Measurements from ENCODE around the gene CHN2.

DNA sequence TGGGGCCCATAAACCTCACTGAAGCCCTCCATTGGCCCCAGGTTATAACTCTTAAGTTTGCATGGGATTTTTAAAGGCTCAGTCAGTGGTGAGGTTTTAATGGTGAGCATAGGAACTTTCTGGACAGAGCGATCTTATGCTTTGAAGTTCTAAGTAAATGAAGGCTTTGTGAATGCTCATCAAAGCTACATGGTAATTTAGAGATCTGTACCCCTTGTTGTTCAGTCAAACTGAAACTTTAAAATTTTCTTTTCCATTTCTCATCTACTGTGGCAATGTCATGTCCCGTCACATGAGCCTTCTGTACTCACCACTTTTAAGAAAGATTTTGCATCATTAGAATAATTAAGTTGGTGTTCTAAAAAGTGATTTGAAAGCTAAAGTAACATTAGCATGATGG, 39.9 kb downstream of the CHN2 start:
- no peak for TF ChIP-seq POLR2A (IDR thresholded peaks at IDR 0.05; ENCODE audit: low read depth)
- TF ChIP-seq, protein P1, sequence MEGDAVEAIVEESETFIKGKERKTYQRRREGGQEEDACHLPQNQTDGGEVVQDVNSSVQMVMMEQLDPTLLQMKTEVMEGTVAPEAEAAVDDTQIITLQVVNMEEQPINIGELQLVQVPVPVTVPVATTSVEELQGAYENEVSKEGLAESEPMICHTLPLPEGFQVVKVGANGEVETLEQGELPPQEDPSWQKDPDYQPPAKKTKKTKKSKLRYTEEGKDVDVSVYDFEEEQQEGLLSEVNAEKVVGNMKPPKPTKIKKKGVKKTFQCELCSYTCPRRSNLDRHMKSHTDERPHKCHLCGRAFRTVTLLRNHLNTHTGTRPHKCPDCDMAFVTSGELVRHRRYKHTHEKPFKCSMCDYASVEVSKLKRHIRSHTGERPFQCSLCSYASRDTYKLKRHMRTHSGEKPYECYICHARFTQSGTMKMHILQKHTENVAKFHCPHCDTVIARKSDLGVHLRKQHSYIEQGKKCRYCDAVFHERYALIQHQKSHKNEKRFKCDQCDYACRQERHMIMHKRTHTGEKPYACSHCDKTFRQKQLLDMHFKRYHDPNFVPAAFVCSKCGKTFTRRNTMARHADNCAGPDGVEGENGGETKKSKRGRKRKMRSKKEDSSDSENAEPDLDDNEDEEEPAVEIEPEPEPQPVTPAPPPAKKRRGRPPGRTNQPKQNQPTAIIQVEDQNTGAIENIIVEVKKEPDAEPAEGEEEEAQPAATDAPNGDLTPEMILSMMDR (IDR thresholded peaks at IDR 0.05), result no peak
